Spinal cord (tissue), 10 donors: ENCODE data around the gene LRRN1. TPM values are rescaled to one million over a fixed set of nuclear protein-coding genes. Genes with fewer than 3 reads are reported as not detected.

Experiments
- DNase-seq, 6 donors: peaks; one replicate each; pipeline versions ENCODE4 v3.0.0 to v3.0.0-alpha.2; 2013 to 2015; ENCODE audit warnings: low spot score in 6 of 6, low read depth in 4 of 6
- H3K27ac ChIP-seq: one replicate; pipeline ENCODE4 v1.5.1; 2013; ENCODE audit warnings: low read depth, low read length, control low read depth
- H3K27me3 ChIP-seq: one replicate; pipeline ENCODE4 v1.6.1; 2013; ENCODE audit warnings: low read length; ENCODE audit not compliant: control insufficient read depth, insufficient read depth
- H3K36me3 ChIP-seq: one replicate; pipeline ENCODE4 v1.6.1; 2013; ENCODE audit warnings: low read length; ENCODE audit not compliant: control insufficient read depth, insufficient read depth
- H3K4me1 ChIP-seq: one replicate; pipeline ENCODE4 v1.6.1; 2013; ENCODE audit warnings: low read length; ENCODE audit not compliant: control insufficient read depth, insufficient read depth
- H3K4me3 ChIP-seq: one replicate; pipeline ENCODE4 v1.5.1; 2013; ENCODE audit warnings: low read depth, low read length, control low read depth
- H3K9me3 ChIP-seq: one replicate; pipeline ENCODE4 v1.6.1; 2013; ENCODE audit warnings: low read length; ENCODE audit not compliant: control insufficient read depth, insufficient read depth
- WGBS: methylation state at CpG from one replicate; pipeline ENCODE4 v1.1.5; 2013; ENCODE audit warnings: missing lambda C conversion rate; ENCODE audit not compliant: insufficient coverage; 5-methylcytosine and 5-hydroxymethylcytosine counted together
- long read RNA-seq, 4 donors: transcript quantifications; one replicate each; lab custom pipeline, GENCODE V29; 2026
- polyA plus RNA-seq, 2 donors: library from polyadenylated mRNA; unstranded; fragments of 120-200 nt; gene quantifications; one replicate each; pipeline ENCODE4 v1.2.1, GENCODE V29; 2013; ENCODE audit not compliant: insufficient read length in 2 of 2
- total RNA-seq, 2 donors: library from RNA; depleted of rRNA in 1 of 2; stranded (reverse); fragments of 120-200 nt in 1 of 2; fragments of >200 nt in 1 of 2; gene quantifications; one replicate each; pipeline versions ENCODE4 v1.2.3 to v1.2.4, GENCODE V29; 2013 to 2014
- donor health status: healthy.

The LRRN1 gene
- 10 to 100 TPM; 49.1 to 57.4 TPM for total RNA-seq
- 100 to 1,000 TPM; 128 to 188 TPM for polyA plus RNA-seq
- long read RNA-seq, donor 1, transcript LRRN1-201 (2 exons, 3,823 nt) = major isoform, 47 of 48 reads
- long read RNA-seq, donor 1, partial matches to known transcripts = 0 of 48 reads
- long read RNA-seq, donor 1, other reads (novel, unspliced or antisense) = 0 of 48 reads
- long read RNA-seq, donor 2, transcript LRRN1-201 (2 exons, 3,823 nt) = major isoform, 25 of 43 reads
- long read RNA-seq, donor 2, partial matches to known transcripts = 17 of 43 reads
- long read RNA-seq, donor 2, other reads (novel, unspliced or antisense) = 0 of 43 reads
- long read RNA-seq, donor 3, transcript LRRN1-201 (2 exons, 3,823 nt) = major isoform, 28 of 31 reads
- long read RNA-seq, donor 3, partial matches to known transcripts = 0 of 31 reads
- long read RNA-seq, donor 3, other reads (novel, unspliced or antisense) = 0 of 31 reads
- long read RNA-seq, donor 4, transcript LRRN1-201 (2 exons, 3,823 nt) = major isoform, 5 of 5 reads
- long read RNA-seq, donor 4, partial matches to known transcripts = 0 of 5 reads
- long read RNA-seq, donor 4, other reads (novel, unspliced or antisense) = 0 of 5 reads

DNA sequence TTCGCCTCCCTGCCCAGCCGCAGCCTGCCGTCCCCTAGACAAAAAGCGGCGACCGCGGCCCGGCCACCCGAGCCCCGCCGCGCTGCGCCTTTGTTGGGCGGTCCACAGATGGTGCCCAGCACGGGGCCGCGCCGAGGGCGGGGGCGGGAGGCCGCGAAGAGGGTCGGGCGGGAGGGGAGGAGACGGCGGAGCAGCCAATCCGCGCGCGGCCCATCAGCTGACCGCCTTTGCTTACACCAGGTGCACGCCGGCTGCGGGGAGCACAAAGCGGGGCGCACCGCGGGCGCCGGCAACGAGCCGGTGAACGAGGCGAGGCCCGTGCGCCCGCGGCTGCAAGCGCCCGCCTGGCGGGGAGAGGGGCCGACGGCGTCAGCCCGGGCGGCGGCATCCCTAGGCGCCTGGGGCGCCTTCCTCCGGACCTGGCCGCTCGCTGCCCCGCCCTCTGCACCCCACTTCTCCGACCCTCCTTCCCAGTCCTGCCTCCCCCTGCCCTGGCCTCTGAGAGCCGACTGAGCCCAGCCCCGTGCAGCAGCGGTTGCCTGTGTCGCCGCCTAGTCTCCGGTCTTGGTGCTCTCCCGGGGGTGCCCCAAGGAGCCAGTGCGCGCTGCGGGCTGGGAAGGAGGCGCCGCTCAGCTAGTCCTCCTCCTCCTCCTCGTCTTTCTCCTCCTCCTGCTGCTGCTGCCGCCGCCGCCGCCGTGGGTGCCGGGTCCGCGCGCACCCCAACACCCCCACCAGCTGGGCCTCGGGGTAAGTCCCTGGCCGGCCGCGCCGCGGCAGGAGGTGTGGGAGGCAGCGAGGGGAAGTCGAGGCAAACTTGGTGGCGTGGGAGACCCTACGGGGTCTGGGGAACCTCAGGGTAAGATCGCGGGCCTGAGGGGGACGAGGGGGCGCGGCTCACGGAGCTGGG lies at the start of gene LRRN1:
Gene LRRN1, plus strand, starts transcription at position 259 of the 907 bp plus-strand sequence. CDS start 45,211 bp downstream, outside the sequence.
- Histone ChIP-seq H3K4me3 (peak within 1 kb of the TSS; percentile 78), H3K27ac (peak within 1 kb of the TSS; percentile 89), H3K9me3 (no peaks in the 10 kb centered on the region), H3K4me1 (peaks cover 8% of the 10 kb centered on the region), H3K36me3 (no peaks in the 10 kb centered on the region), H3K27me3 (peaks cover 4% of the 10 kb centered on the region)
- DNase-seq = peak in 5 of 6 donors; percentile 83 to 97 (median 87)
- under 1% methylated on average over 88 of the region's 102 CpGs for WGBS

DNA sequence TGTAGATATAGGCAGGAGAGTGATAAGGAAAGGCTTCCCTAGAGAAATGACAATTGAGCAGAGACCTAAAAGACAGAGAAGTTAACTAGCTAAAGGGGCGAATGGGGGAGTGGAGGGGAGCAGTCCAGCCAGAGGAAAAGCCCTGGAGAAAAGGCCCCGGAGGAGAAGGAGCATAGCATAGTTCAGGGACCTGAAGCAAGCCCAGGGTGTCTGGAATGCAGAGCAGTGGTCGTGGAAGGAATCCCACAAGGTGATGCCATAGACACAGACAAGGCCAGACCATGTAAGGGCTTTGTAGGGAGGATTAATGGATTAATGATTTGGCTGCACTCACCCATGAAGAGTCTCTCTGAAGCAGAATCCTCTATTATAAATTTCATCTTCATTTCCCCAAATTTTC lies 45.8 kb upstream of the LRRN1 start:
- Histone ChIP-seq H3K27ac (no peak overlapping the region), H3K9me3 (no peaks in the 10 kb centered on the region), H3K4me3 (no peak overlapping the region), H3K4me1 (no peaks in the 10 kb centered on the region), H3K36me3 (no peaks in the 10 kb centered on the region), H3K27me3 (no peaks in the 10 kb centered on the region)
- no peak for DNase-seq
- WGBS = 54% methylated on average over 3 of the region's 3 CpGs

DNA sequence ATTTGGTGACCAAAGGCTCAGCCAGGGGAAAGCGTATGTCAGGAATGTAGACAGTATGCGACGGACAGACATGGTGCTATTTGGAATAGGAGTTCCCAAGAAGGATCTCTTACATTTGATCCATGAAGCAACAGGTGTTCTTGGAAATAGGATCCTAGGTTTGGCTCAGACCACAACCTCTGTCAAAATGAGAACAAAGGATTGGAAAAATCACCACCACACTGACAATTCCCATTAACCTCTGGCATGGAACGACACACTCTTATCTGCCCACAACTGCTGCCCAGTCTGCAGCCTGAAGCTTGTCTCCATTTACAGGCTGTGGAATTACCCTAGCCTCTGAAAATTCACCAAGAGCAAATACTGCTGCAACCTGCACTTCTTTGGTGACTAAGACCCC lies 33.6 kb upstream of the LRRN1 start:
- no peak overlapping the region for H3K4me3 ChIP-seq
- H3K27ac ChIP-seq = no peak overlapping the region
- no peaks in the 10 kb centered on the region for H3K9me3 ChIP-seq
- WGBS = 77% methylated on average over 4 of the region's 4 CpGs
- no peaks in the 10 kb centered on the region for H3K36me3 ChIP-seq
- no peaks in the 10 kb centered on the region for H3K4me1 ChIP-seq
- H3K27me3 ChIP-seq = no peaks in the 10 kb centered on the region
- no peak for DNase-seq

DNA sequence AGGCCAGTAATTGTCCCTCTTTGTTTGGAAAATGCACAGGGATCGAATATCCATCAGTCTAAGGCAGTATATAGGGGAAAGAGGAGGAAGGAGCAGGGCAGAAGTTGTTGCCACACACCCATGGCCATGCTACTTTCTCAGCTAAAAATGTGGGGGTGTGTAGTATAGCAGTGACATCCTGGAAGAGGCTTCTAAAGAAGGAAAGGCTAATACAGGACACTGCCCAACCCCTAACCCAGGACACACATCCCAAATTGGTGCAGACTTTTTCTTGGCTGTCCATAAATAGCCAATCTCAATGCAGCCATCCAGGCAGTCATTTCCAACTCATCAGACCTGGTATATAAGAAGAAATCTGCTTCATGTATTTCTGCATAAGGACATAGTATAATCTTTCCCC lies 33.1 kb upstream of the LRRN1 start:
- Histone ChIP-seq H3K27ac (no peak overlapping the region), H3K4me1 (no peaks in the 10 kb centered on the region), H3K27me3 (no peaks in the 10 kb centered on the region), H3K36me3 (no peaks in the 10 kb centered on the region), H3K9me3 (no peaks in the 10 kb centered on the region), H3K4me3 (no peak overlapping the region)
- no CpG with 5 or more reads among the region's 1 CpG for WGBS
- DNase-seq = no peak

DNA sequence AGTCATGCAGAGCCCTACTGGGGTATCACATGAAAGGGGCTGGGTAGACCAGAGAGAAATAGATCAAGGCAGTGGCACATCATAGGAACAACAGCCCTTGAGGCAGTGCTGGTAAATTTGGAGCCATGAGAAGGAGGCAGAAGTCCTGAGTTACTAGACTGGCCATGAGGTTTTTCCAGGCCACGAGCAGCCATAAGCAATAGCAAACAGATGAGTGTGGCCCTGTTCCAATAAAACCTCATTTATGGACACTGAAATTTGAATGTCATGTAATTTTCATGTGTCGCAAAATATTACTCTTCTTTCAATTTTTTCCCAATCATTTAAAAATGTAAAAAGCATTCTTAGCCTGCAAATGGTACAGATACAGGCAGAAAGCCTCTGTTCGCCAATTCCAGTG lies 28.1 kb upstream of the LRRN1 start:
- DNase-seq = no peak
- H3K9me3 ChIP-seq = peaks cover 2% of the 10 kb centered on the region
- no peak overlapping the region for H3K27ac ChIP-seq
- no peaks in the 10 kb centered on the region for H3K36me3 ChIP-seq
- no peaks in the 10 kb centered on the region for H3K27me3 ChIP-seq
- WGBS = no CpG with 5 or more reads among the region's 3 CpGs
- no peak overlapping the region for H3K4me3 ChIP-seq
- H3K4me1 ChIP-seq = no peaks in the 10 kb centered on the region

DNA sequence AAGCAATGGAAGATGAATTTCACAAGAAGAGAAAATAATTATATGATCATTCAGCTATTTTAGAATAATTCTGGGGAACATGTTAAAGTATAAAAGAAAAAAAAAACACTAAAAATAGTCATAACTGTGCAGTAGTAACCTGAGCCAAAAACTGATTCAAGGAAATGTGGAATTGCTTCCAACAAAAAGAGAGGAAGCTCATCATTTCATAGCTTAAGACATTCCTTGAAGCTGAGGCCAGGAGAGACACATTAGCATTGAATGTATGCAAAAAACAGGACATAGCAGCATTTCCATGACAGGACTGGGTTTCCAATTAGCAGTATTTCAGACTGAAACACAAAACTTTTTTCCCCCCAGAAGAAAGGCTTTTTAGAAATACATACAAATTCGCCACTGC lies 27.7 kb upstream of the LRRN1 start:
- H3K36me3 ChIP-seq = no peaks in the 10 kb centered on the region
- H3K9me3 ChIP-seq = peaks cover 4% of the 10 kb centered on the region
- H3K27ac ChIP-seq = no peak overlapping the region
- no CpG with 5 or more reads among the region's 1 CpG for WGBS
- peak in 1 of 6 donors; percentile 49 for DNase-seq
- no peaks in the 10 kb centered on the region for H3K4me1 ChIP-seq
- H3K4me3 ChIP-seq = no peak overlapping the region
- H3K27me3 ChIP-seq = no peaks in the 10 kb centered on the region

DNA sequence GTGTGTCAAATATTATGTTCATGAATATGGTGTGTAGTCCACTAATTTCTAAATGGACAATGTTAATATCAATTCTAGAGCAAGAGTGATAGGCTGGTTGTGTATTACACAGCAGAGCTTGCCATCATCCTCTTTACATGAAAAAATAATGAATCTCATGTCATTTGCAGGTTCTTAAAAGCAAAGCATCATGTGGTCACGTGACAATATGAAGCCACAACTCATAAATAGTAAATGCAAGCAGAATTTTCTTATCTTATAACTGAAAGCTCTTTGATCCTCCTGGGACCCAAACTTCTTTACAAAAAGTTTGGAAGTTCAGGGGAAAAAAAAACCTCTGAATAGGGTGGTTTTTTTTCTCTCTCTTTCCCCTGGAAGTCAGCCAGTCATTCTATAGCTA lies 26.9 kb upstream of the LRRN1 start:
- H3K9me3 ChIP-seq = peaks cover 4% of the 10 kb centered on the region
- H3K4me1 ChIP-seq = no peaks in the 10 kb centered on the region
- WGBS = no CpG with 5 or more reads among the region's 1 CpG
- H3K36me3 ChIP-seq = no peaks in the 10 kb centered on the region
- DNase-seq = no peak
- no peaks in the 10 kb centered on the region for H3K27me3 ChIP-seq
- no peak overlapping the region for H3K4me3 ChIP-seq
- no peak overlapping the region for H3K27ac ChIP-seq

DNA sequence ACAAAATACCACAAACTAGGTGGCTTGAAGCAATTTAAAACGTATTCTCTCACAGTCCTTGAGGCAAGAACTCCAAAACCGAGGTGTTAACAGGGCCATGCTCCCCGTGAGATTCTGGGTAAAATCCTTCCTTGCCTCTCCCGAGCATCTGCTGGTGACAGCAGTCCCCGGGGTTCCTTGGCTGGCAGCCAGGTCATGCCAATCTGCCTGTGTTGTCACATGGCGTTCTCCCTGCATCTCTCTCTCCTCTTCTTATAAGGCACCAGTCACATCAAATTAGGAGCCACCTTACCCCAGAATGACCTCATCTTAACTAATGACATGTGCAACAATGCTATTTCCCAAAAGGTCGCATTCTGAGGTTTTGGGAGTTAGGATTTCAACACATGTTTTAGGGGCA lies 26.3 kb upstream of the LRRN1 start:
- Histone ChIP-seq H3K9me3 (peaks cover 4% of the 10 kb centered on the region), H3K4me3 (no peak overlapping the region), H3K36me3 (no peaks in the 10 kb centered on the region), H3K27ac (no peak overlapping the region), H3K4me1 (no peaks in the 10 kb centered on the region), H3K27me3 (no peaks in the 10 kb centered on the region)
- DNase-seq = peak in 2 of 6 donors; percentile 67 to 74
- WGBS = 43% methylated on average over 6 of the region's 7 CpGs

DNA sequence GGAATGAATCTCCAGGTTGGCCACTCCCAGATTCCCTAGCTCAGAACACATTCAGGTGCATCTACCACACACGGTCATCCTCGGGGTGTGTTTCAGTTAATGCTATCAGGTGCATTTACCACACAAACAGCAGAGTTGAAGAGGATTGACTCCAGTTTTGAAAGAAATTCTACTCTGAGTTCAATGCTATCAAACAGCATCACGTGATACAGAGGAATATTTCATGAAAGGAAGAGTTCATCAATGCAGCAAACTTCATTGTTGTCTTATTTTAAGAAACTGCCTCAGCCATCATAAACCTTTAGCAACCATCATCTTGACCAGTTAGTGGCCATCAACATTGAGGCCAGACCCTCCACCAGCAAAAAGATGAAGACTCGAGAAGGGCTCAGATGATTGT lies 22.6 kb upstream of the LRRN1 start:
- Histone ChIP-seq H3K4me3 (no peak overlapping the region), H3K27me3 (no peaks in the 10 kb centered on the region), H3K9me3 (peaks cover 4% of the 10 kb centered on the region), H3K36me3 (no peaks in the 10 kb centered on the region), H3K27ac (no peak overlapping the region), H3K4me1 (no peaks in the 10 kb centered on the region)
- WGBS = 100% methylated on average over 2 of the region's 4 CpGs
- DNase-seq = no peak
